Right lobe of liver (tissue), 4 donors: ENCODE results near the gene MUC6.

Experiments
- POLR2A ChIP-seq: fragments of 450-650 bp; IDR thresholded peaks from one replicate; pipeline ENCODE4 v1.6.1; 2017; ENCODE audit warnings: antibody characterized with exemption, mild to moderate bottlenecking
- TF ChIP-seq, protein P1 (sequence below), 4 donors: fragments of 200-600 bp in 3 of 4; fragments of 450-650 bp in 1 of 4; IDR thresholded peaks; one replicate each; pipeline versions ENCODE4 v1.5.1 to v1.8.0; 2016 to 2022; ENCODE audit warnings: antibody characterized with exemption in 4 of 4, mild to moderate bottlenecking in 2 of 4
- donor health status: DM: no; HTN: no; CAD: no.
- donor health status: DM: no; HTN: no; CAD: no.
- donor health status: DM: no; HTN: yes; CAD: no.

DNA sequence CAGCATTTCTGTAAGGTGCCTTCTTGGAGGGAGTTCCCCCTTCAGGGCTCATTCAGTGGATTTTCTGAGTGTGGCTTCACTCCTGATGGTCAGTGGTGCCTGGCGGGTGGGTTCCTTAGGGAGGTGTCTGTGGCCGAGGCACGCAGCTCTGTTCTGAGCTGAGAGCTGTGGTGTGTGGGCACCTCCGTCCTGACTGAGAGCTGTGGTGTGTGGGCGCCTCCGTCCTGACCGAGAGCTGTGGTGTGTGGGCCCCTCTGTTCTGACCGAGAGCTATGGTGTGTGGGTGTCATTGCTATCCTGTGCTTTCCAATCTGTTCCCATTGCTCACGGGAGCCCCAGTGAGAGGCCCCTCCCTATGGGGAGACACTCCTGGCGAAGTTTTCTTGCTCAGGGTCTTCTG, 39.8 kb downstream of the MUC6 start:
- TF ChIP-seq, protein P1, sequence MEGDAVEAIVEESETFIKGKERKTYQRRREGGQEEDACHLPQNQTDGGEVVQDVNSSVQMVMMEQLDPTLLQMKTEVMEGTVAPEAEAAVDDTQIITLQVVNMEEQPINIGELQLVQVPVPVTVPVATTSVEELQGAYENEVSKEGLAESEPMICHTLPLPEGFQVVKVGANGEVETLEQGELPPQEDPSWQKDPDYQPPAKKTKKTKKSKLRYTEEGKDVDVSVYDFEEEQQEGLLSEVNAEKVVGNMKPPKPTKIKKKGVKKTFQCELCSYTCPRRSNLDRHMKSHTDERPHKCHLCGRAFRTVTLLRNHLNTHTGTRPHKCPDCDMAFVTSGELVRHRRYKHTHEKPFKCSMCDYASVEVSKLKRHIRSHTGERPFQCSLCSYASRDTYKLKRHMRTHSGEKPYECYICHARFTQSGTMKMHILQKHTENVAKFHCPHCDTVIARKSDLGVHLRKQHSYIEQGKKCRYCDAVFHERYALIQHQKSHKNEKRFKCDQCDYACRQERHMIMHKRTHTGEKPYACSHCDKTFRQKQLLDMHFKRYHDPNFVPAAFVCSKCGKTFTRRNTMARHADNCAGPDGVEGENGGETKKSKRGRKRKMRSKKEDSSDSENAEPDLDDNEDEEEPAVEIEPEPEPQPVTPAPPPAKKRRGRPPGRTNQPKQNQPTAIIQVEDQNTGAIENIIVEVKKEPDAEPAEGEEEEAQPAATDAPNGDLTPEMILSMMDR (IDR thresholded peaks at IDR 0.05): no peak
- no peak for TF ChIP-seq POLR2A
